Coronary artery (tissue), 2 donors: ENCODE results near the gene LARGE1.

Source experiments
- DNase-seq: peaks from one replicate; pipeline ENCODE4 v3.0.0-alpha.2; 2017; ENCODE audit warnings: low spot score
- H3K27ac ChIP-seq, 2 donors: fragments of 200-600 bp; sonication (generic); one replicate each; pipeline ENCODE4 v1.5.1; 2016 to 2019
- H3K4me3 ChIP-seq: fragments of 200-600 bp; sonication (generic); 2 replicates; pipeline ENCODE4 v1.5.1; 2016; ENCODE audit warnings: mild to moderate bottlenecking, moderate library complexity
- CTCF ChIP-seq: fragments of 200-600 bp; sonication (generic); IDR thresholded peaks from one replicate; pipeline ENCODE4 v1.5.1; 2019; ENCODE audit warnings: antibody characterized with exemption

Gene LARGE1

GRCh38 chr22:33539902-33540751, 380.1 kb downstream of the LARGE1 start:
- no peak for TF ChIP-seq CTCF
- Histone ChIP-seq H3K4me3 (no peak overlapping the region), H3K27ac (no peak overlapping the region)
- DNase-seq: no peak

- no peak for DNase-seq
- Histone ChIP-seq H3K4me3 (no peak overlapping the region), H3K27ac (no peak overlapping the region)
- no peak for TF ChIP-seq CTCF
Measured at GRCh38 chr22:33539202-33539901, 380.9 kb downstream of the LARGE1 start.

- no peak overlapping the region for H3K27ac ChIP-seq
- no peak overlapping the region for H3K4me3 ChIP-seq
- no peak for TF ChIP-seq CTCF
- DNase-seq: no peak
Measured at GRCh38 chr22:33538277-33538885, 381.9 kb downstream of the LARGE1 start.

- no peak overlapping the region for H3K27ac ChIP-seq
- TF ChIP-seq CTCF: no peak
- H3K4me3 ChIP-seq: no peak overlapping the region
- DNase-seq: no peak
Measured at GRCh38 chr22:33537059-33537458, 383.2 kb downstream of the LARGE1 start.

- Histone ChIP-seq H3K27ac (no peak overlapping the region), H3K4me3 (no peak overlapping the region)
- no peak for DNase-seq
- no peak for TF ChIP-seq CTCF
Measured at GRCh38 chr22:33535937-33536875, 384.1 kb downstream of the LARGE1 start.

GRCh38 chr22:33529424-33530113, 390.7 kb downstream of the LARGE1 start:
- no peak for TF ChIP-seq CTCF
- Histone ChIP-seq H3K27ac (no peak overlapping the region), H3K4me3 (no peak overlapping the region)
- no peak for DNase-seq
